Activated CD8-positive, alpha-beta memory T cell treated with anti-CD3 and anti-CD28 coated beads, Interleukin-2, amount 50 U/mL, for 1 hour (primary cell): ENCODE measurements around the gene KCNK2.

ENCODE experiments used
- DNase-seq: peaks from one replicate; pipeline ENCODE4 v3.0.0-alpha.2; 2020; ENCODE audit errors: extremely low read depth

Gene KCNK2, protein sequence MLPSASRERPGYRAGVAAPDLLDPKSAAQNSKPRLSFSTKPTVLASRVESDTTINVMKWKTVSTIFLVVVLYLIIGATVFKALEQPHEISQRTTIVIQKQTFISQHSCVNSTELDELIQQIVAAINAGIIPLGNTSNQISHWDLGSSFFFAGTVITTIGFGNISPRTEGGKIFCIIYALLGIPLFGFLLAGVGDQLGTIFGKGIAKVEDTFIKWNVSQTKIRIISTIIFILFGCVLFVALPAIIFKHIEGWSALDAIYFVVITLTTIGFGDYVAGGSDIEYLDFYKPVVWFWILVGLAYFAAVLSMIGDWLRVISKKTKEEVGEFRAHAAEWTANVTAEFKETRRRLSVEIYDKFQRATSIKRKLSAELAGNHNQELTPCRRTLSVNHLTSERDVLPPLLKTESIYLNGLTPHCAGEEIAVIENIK

DNA sequence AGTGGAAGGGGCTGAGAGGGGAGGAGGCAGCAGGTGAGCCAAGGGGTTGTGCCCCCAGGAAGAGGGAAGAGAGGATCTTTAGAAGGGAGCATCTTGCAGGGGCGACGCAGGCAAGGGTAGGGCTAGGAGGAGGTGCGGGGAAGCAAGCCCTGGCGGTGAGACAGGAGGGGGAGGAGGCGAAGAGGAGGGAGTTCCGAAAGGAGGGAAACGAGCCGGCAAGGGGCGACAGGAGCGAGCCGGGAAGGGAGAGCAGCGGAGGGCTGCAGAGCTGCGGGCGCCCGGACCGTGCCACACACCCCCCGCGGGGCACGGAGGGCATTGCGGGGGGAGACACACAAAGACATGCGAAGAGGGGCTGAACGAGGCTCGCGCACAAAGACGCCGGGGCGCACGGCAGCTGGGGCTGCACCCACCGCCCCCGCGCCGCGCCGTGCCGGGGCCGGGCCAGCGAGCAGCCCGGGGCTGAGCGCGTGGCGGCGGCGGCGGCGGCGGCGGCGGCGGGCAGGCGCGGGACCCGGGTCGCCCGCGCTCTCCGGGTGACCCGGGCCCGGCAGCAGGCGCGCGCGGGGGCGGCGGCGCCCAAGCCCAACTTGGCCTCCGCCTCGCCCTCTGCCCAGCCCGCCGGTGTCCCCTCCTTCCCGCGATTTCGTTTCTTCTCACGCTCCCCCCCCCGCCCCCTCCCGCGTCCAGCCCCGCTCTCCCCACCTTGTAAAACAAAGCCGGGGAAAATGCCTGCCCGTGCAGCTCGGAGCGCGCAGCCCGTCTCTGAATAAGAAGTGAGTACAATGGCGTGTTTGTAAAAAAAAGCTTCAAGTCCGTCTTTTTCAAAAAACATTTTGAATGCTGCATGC lies at the start of gene KCNK2:
Gene KCNK2 (plus strand): TSS at position 206 of the 851 bp plus-strand sequence. CDS start 649 bp downstream, outside the sequence.
- DNase-seq = no peak

DNA sequence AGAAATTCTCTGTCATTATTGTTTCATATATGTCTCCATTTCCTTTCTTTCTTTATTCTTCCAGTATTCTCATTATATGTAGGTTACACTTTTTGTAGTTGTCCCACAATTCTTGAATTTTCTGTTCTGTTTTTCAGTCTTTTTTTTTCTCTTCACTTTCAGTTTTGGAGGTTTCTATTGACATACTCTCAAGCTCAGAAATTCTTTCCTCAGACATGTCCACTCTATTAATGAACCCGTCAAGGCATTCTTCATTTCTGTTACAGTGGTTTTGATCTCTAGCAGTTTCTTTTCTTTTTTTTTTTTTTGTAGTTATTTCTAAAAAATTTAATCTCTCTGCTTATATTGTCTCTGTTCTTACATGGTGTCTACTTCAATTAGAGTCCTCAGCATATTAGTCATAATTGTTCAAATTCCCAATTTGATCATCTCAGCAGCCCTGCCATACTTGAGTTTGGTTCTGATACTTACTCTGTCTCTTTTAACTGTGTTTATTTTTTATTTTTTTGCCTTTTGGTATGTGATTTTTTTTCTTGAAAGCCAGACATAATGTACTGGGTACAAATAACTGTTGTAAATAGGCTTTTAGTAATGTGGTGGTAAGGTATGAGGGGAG lies 49.5 kb upstream of the KCNK2 start:
- DNase-seq = no peak

- DNase-seq = no peak
These were observed 42.3 kb upstream of the KCNK2 start for GRCh38 chr1:215040190-215040589.

DNA sequence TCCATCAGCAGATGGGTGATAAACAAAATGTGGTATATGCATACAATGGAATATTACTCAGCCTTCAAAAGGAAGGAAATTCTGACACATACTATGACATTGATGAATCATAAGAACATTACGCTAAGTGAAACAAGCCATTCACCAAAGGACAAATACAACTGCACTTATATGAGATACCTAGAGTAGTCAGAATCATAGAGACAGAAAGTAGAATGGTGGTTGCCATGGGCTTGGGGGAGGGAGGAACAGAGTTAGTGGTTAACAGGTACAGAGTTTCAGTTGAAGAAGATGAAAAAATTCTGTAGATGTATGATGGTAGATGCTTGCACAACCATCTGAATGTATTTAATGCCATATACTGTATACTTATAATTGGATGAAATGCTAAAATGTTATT lies 39.1 kb upstream of the KCNK2 start:
- DNase-seq = no peak

- no peak for DNase-seq
These were observed 38.4 kb upstream of the KCNK2 start for GRCh38 chr1:215044151-215044550.

GRCh38 chr1:215045698-215046308 lies 36.7 kb upstream of the KCNK2 start:
- DNase-seq = no peak

DNA sequence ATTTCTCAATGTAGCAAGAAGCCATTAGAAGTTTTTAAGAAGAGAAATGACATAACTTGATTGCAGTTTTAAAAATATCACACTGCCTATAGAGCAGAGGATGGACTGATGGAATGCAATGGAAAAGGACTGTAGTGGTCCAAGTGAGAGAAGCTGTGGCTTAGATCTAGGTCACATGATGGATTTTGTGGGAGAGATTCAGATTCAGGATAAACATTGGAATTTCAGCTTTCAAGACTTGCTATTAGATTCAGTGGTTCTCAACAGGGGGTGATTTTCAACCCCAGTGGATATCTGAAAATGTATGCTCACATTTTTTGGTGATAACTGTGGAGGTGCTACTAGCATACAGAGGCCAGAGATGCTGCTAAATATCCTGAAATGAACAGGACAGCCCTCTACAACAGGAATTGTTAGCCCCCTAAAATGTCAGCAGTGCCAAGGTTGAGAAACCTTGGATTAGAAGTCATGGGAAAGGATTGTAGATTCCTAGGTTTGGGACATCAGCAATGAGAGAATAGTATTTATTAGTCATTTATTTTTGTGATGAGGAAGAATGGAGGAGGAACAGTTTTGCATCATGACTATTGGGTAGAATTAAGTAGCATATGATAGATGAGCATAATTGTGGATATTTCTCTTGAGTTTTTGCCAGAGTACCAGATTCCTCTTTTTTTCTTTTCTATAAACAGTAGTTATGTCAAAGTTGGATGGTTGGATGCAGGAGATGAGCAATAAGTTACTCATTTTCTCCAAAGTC lies 30.1 kb upstream of the KCNK2 start:
- no peak for DNase-seq

DNA sequence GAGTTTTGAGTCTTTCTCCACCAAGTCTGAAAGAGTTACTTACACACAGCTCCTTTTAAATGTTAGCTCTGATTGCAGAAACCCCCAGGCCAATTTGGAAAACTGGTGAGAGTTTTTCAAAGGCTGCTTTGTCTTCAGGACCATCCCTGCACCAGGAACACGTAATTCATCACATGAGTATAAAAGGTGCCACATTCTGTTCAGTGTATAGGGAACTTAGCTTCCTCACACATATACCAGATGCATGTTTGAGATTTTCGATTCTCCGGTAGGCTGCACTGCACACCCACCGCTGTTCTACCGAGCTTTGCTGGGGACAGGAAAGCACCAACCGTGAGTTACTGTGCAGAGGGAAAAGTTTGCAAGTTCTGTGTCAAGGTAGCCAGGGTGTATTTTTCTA lies 28.3 kb upstream of the KCNK2 start:
- no peak for DNase-seq

DNA sequence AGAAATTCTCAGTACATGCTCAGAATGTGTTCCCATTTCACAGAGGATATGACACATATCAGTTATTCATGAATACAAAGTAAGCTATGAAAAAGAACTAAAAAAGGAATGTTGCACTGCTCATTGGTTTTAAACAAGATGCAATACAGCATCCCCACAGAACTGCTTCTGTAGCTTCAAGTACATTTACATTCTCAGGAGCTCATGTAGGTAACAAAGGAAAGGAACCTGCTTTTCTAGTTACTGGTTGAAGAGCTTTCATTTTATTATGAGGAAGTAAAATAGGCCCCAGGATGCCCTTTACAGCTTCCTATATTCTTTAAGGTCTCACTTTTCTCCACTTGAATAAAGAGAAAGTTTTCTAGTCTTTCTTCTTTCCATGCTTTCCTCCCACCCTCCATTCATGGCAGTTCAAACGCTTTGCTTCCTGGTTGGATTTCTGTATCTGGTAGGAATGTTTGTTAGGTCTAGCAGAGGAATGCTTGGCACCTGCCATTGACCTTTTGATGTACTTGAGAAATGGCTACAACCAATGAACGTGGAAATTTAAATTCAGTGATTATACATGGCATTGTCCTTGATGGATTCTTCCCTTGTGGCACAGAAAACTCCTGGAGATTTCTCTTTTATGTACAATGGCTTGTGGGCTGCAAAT lies 27.1 kb upstream of the KCNK2 start:
- no peak for DNase-seq

GRCh38 chr1:215056584-215056983 lies 26.0 kb upstream of the KCNK2 start:
- DNase-seq = no peak

- no peak for DNase-seq
These were observed 22.6 kb upstream of the KCNK2 start for GRCh38 chr1:215059947-215060346.

GRCh38 chr1:215064327-215064726 lies 18.2 kb upstream of the KCNK2 start:
- no peak for DNase-seq

GRCh38 chr1:215071078-215071477 lies 11.5 kb upstream of the KCNK2 start:
- DNase-seq = no peak

- DNase-seq = no peak
These were observed 6.2 kb upstream of the KCNK2 start for GRCh38 chr1:215076322-215076721.

- DNase-seq = no peak
These were observed 3.1 kb upstream of the KCNK2 start for GRCh38 chr1:215079456-215079855.

DNA sequence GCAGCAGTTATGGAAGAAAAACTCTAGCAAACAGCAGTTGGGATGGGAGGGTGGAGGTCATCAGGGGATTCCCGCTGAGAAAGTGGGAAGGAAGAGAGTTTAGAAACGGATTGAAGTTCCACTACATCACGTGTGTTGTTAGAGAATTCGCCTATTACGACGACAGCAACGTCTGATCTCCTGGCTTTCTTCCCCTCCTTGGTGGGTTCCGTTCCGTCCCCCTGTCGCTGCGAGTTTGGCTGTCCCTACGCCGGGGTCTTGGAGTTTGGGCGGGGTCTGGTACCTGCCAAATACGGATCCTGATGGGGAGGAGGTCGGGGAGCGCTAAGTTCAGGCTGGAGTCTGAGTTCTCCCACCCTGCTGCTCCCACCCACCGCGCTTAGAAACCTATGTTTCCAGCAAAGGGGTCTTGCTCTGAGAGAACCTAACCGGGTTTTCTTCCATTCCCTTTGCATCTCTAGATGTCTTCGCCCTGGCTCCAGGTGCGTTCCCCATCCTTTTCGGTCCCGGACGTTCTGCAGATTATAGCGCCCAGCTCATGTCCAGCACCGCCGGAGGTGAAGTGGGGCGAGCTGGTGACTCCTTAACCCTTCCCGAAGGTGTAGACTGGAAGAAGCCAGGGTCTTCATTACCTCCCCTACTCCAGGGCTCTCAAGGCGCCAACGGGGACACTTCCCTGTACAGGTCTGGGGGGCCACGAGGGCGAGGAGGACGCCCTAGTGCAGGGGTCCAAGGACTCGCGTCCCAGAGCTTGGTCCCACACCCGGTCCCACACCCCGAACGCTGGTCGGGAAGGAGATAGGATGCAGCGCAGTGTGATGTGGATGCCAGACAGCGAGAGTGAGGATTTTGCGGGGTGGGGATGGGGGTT lies 641 bp upstream of the KCNK2 start:
- no peak for DNase-seq

DNA sequence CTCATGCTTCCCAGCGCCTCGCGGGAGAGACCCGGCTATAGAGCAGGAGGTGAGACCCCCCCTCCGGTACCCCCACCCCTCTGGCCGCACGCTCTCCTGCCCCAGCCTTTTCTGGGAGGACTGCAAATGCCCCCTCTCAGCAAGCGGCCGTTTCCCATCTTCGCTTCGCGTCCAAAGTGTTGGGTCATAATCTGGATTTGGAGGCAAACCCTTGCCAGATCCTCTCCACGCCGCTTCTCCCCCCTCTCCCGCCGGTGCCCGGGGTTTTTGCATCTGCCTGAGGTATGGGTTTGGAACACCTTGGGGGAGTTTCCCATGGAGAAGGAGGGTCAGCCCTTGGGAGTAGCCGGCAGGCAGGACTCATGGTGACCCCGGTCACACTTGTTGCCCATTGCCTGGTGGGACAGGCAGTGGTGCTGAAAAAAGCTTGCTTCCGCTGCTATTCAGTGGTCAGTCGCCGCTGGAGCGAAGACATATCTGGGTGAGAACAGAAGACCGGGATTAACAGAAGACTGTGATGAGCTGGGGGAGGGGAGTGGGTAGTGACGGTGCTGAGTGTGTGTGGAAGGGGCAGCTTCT lies 935 bp downstream of the KCNK2 start:
- DNase-seq = no peak

DNA sequence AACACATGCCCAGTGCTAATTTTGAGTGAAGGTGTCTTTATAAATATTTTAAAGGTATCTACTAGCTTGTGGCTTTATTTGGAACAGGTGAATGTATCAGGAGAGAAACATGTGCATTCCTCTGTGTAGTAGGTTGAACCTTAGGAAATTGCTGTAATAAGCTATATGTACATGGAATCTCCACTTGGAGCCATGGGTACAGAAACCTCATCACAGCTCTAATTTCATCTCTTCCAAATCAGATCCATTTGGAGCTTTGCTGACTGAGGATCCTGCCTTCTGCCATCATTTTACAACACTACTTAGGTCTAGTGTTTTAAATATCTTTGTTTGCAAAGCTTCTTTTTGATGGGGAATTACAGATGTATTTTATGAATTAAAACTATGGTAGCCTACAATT lies 2.1 kb downstream of the KCNK2 start:
- no peak for DNase-seq

DNA sequence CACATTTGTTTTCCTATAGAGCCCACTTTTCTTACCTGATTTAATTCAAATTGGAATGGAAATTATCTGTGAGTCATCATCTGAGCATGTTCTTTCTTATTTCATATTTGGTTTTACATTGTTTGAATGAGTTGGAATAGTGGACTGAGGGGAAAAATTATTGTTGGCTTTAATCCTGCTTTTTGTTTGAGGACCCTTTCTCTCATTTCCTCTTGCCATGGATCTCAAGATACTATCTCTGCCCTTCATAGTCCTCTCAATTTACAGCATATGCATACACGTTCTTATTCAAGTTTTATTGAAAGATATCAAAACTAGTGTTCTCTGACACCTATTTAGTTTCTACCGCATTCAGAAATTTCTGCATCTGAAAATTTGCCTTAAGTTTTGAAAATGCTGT lies 5.1 kb downstream of the KCNK2 start:
- DNase-seq = no peak
